Left renal pelvis (tissue), 4 donors: Measurements from ENCODE around the gene ZNRF1. TPM values are rescaled to one million over a fixed set of nuclear protein-coding genes. Genes with fewer than 3 reads are reported as not detected.

Experiments
- DNase-seq, 4 donors: peaks; one replicate each; pipeline ENCODE4 v3.0.0-alpha.2; 2013; ENCODE audit warnings: low read depth in 4 of 4, low spot score in 3 of 4
- polyA plus RNA-seq, 4 donors: library from polyadenylated mRNA; unstranded; fragments of 120-200 nt; gene quantifications; one replicate each; pipeline ENCODE4 v1.2.1, GENCODE V29; 2013; ENCODE audit not compliant: insufficient read length in 4 of 4

ZNRF1 gene
- polyA plus RNA-seq, 4 donors, result 31.8 to 43.9 (median 35.1) TPM

- DNase-seq, result no peak
Measured at GRCh38 chr16:75058806-75059205, 60.0 kb downstream of the ZNRF1 start.

- DNase-seq, result no peak
Measured at GRCh38 chr16:75059411-75059810, 60.6 kb downstream of the ZNRF1 start.

GRCh38 chr16:75060723-75061122 lies 61.9 kb downstream of the ZNRF1 start:
- DNase-seq, result no peak

- no peak for DNase-seq
Measured at GRCh38 chr16:75061669-75062068, 62.8 kb downstream of the ZNRF1 start.

GRCh38 chr16:75062135-75062975 lies 63.5 kb downstream of the ZNRF1 start:
- DNase-seq, result no peak

GRCh38 chr16:75062976-75063346 lies 64.1 kb downstream of the ZNRF1 start:
- DNase-seq, result no peak

GRCh38 chr16:75063549-75064088 lies 64.8 kb downstream of the ZNRF1 start:
- no peak for DNase-seq

- no peak for DNase-seq
Measured at GRCh38 chr16:75064403-75065148, 65.8 kb downstream of the ZNRF1 start.

- DNase-seq, result no peak
Measured at GRCh38 chr16:75065149-75065505, 66.3 kb downstream of the ZNRF1 start.

GRCh38 chr16:75065521-75066149 lies 66.8 kb downstream of the ZNRF1 start:
- DNase-seq, result no peak

GRCh38 chr16:75066861-75067447 lies 68.1 kb downstream of the ZNRF1 start:
- no peak for DNase-seq

GRCh38 chr16:75068085-75069031 lies 69.5 kb downstream of the ZNRF1 start:
- DNase-seq, result no peak

GRCh38 chr16:75070012-75070841 lies 71.4 kb downstream of the ZNRF1 start:
- DNase-seq, result no peak

GRCh38 chr16:75071621-75072020 lies 72.8 kb downstream of the ZNRF1 start:
- DNase-seq, result no peak

GRCh38 chr16:75072239-75072947 lies 73.6 kb downstream of the ZNRF1 start:
- no peak for DNase-seq

GRCh38 chr16:75073545-75074303 lies 74.9 kb downstream of the ZNRF1 start:
- no peak for DNase-seq

GRCh38 chr16:75074304-75074793 lies 75.5 kb downstream of the ZNRF1 start:
- no peak for DNase-seq
